Caco-2 (cell line): ENCODE measurements around the gene GAS6. TPM values are rescaled to one million over a fixed set of nuclear protein-coding genes. Genes with fewer than 3 reads are reported as not detected.

Experiments
- BruUV-seq: library from RNA; stranded (reverse); fragments of 400-500 nt; replicated peaks from 2 replicates; lab custom pipeline; 2021; lab: Mats Ljungman, UMichigan
- CTCF ChIA-PET: fragments of 300-600 bp; sonication (Branson Sonifier 250); formaldehyde crosslinking; loops from one replicate; lab custom pipeline; 2022; ENCODE audit warnings: antibody characterized with exemption; lab: Charles Lee
- POLR2A ChIA-PET: fragments of 300-600 bp; sonication (Branson Sonifier 250); formaldehyde crosslinking; loops from one replicate; lab custom pipeline; 2022; ENCODE audit warnings: antibody characterized with exemption; lab: Charles Lee
- DNase-seq, 2 experiments: peaks; one replicate each; pipeline versions ENCODE4 v3.0.0 to v3.0.0-alpha.2; 2020 to 2022
- H3K27me3 ChIP-seq: replicated peaks from 2 replicates; pipeline ENCODE4 v1.6.0; 2011; ENCODE audit warnings: low read length; ENCODE audit not compliant: control insufficient read depth, insufficient read depth
- H3K36me3 ChIP-seq: 2 replicates; pipeline ENCODE4 v1.5.1; 2011; ENCODE audit warnings: low read length; ENCODE audit not compliant: control insufficient read depth, insufficient read depth
- H3K4me1 ChIP-seq: fragments of 250-450 bp; sonication (Bioruptor Pico); 2 replicates; pipeline ENCODE4 v1.5.1; 2020; ENCODE audit warnings: mild to moderate bottlenecking
- H3K4me3 ChIP-seq: 2 replicates; pipeline ENCODE4 v1.5.1; 2011; ENCODE audit warnings: low read depth, mild to moderate bottlenecking, control low read depth, low read length
- H3K9me3 ChIP-seq: fragments of 250-450 bp; sonication (Bioruptor Pico); 2 replicates; pipeline ENCODE4 v1.5.1; 2020; ENCODE audit warnings: mild to moderate bottlenecking, moderate library complexity
- H3K27ac Mint-ChIP-seq: one replicate; pipeline ENCODE4 v1.8.0; 2022; ENCODE audit warnings: mixed read lengths; ENCODE audit not compliant: unreplicated experiment
- H3K27me3 Mint-ChIP-seq: one replicate; pipeline ENCODE4 v1.8.0; 2022; ENCODE audit warnings: mixed read lengths; ENCODE audit not compliant: insufficient read depth, unreplicated experiment
- H3K36me3 Mint-ChIP-seq: one replicate; pipeline ENCODE4 v1.8.0; 2022; ENCODE audit warnings: mild to moderate bottlenecking, mixed read lengths; ENCODE audit not compliant: insufficient read depth, unreplicated experiment
- H3K4me1 Mint-ChIP-seq: one replicate; pipeline ENCODE4 v1.8.0; 2022; ENCODE audit warnings: low read depth, mixed read lengths; ENCODE audit not compliant: unreplicated experiment
- H3K4me3 Mint-ChIP-seq: one replicate; pipeline ENCODE4 v1.8.0; 2022; ENCODE audit warnings: mild to moderate bottlenecking, moderate library complexity, mixed read lengths; ENCODE audit not compliant: unreplicated experiment
- H3K9me3 Mint-ChIP-seq: one replicate; pipeline ENCODE4 v1.8.0; 2022; ENCODE audit warnings: mixed read lengths; ENCODE audit not compliant: unreplicated experiment
- CTCF ChIP-seq, 2 experiments: fragments of 200-600 bp in 1 of 2; IDR thresholded peaks; 1 replicate in 1 of 2; 2 replicates in 1 of 2; pipeline versions ENCODE4 v1.5.1 to v1.8.0; 2011 to 2022; ENCODE audit warnings: antibody characterized with exemption in 1 of 2, control low read depth in 1 of 2, inconsistent platforms in 1 of 2, low read depth in 1 of 2, low read length in 1 of 2, mild to moderate bottlenecking in 1 of 2, moderate library complexity in 1 of 2; ENCODE audit not compliant: insufficient read depth in 1 of 2, severe bottlenecking in 1 of 2, unreplicated experiment in 1 of 2
- intact Hi-C: fragments of 100-400 bp; cut with micrococcal nuclease; formaldehyde crosslinking; loops from one replicate; pipeline ENCODE4 v1.10.0; 2022; ENCODE audit not compliant: unreplicated experiment
- total RNA-seq: library from RNA; stranded (reverse); gene quantifications from 2 replicates; pipeline ENCODE4 v1.2.3, GENCODE V29; 2022

GAS6 gene
- total RNA-seq, 1 experiment from 2014 or later: 34.8 TPM

GRCh38 chr13:113852536-113853517 is 11.0 kb downstream of the GAS6 start:
- Mint-ChIP-seq H3K4me1 (peaks cover 9% of the 10 kb centered on the region), H3K27ac (no peak overlapping the region), H3K9me3 (no peaks in the 10 kb centered on the region), H3K27me3 (no peaks in the 10 kb centered on the region), H3K36me3 (no peaks in the 10 kb centered on the region), H3K4me3 (no peak overlapping the region)
- no peaks in the 10 kb centered on the region for H3K9me3 ChIP-seq
- no TSS peak for BruUV-seq
- no peak for DNase-seq
- CTCF ChIA-PET: interaction anchor here (0.6 kb wide), 1 partner anchor 522 kb away, joined by 3 read pairs; no protein-coding TSS in a partner anchor
- no peak for TF ChIP-seq CTCF (IDR thresholded peaks at IDR 0.05; ENCODE audit: insufficient read depth in 1 of 2, low read depth in 1 of 2, low read length in 1 of 2, severe bottlenecking in 1 of 2, unreplicated experiment in 1 of 2)
- H3K27me3 ChIP-seq: no peaks in the 10 kb centered on the region
- intact Hi-C loops: no loop called here
- POLR2A ChIA-PET: no interaction called here
- peaks cover 16% of the 10 kb centered on the region; the same call in 1 of the 2 replicates for H3K4me1 ChIP-seq
- no peaks in the 10 kb centered on the region; the same call in none of the 2 replicates for H3K36me3 ChIP-seq
- no peak overlapping the region for H3K4me3 ChIP-seq

- Mint-ChIP-seq H3K27ac (no peak overlapping the region), H3K4me1 (peaks cover 9% of the 10 kb centered on the region), H3K36me3 (no peaks in the 10 kb centered on the region), H3K4me3 (no peak overlapping the region), H3K9me3 (no peaks in the 10 kb centered on the region), H3K27me3 (no peaks in the 10 kb centered on the region)
- H3K4me1 ChIP-seq: peaks cover 16% of the 10 kb centered on the region; the same call in 1 of the 2 replicates
- H3K9me3 ChIP-seq: no peaks in the 10 kb centered on the region
- H3K27me3 ChIP-seq: no peaks in the 10 kb centered on the region
- DNase-seq: no peak
- H3K4me3 ChIP-seq: no peak overlapping the region
- no peaks in the 10 kb centered on the region; the same call in none of the 2 replicates for H3K36me3 ChIP-seq
- no peak for TF ChIP-seq CTCF (IDR thresholded peaks at IDR 0.05; ENCODE audit: insufficient read depth in 1 of 2, low read depth in 1 of 2, low read length in 1 of 2, severe bottlenecking in 1 of 2, unreplicated experiment in 1 of 2)
- POLR2A ChIA-PET: no interaction called here
- no TSS peak for BruUV-seq
- CTCF ChIA-PET: no interaction called here
- intact Hi-C loops: no loop called here
Measured at GRCh38 chr13:113851826-113852535, 11.9 kb downstream of the GAS6 start.

GRCh38 chr13:113851480-113851803 is 12.4 kb downstream of the GAS6 start:
- intact Hi-C loops: no loop called here
- Mint-ChIP-seq H3K9me3 (no peaks in the 10 kb centered on the region), H3K27ac (no peak overlapping the region), H3K4me3 (no peak overlapping the region), H3K36me3 (no peaks in the 10 kb centered on the region), H3K27me3 (no peaks in the 10 kb centered on the region), H3K4me1 (peaks cover 9% of the 10 kb centered on the region)
- Histone ChIP-seq H3K36me3 (no peaks in the 10 kb centered on the region; the same call in none of the 2 replicates), H3K9me3 (no peaks in the 10 kb centered on the region), H3K4me3 (no peak overlapping the region), H3K4me1 (peaks cover 16% of the 10 kb centered on the region; the same call in 1 of the 2 replicates), H3K27me3 (no peaks in the 10 kb centered on the region)
- no peak for TF ChIP-seq CTCF (IDR thresholded peaks at IDR 0.05; ENCODE audit: insufficient read depth in 1 of 2, low read depth in 1 of 2, low read length in 1 of 2, severe bottlenecking in 1 of 2, unreplicated experiment in 1 of 2)
- CTCF ChIA-PET: no interaction called here
- no peak for DNase-seq
- POLR2A ChIA-PET: no interaction called here
- no TSS peak for BruUV-seq
